Measurements from ENCODE around the gene ARF3. TPM values are rescaled to one million over a fixed set of nuclear protein-coding genes. Genes with fewer than 3 reads are reported as not detected.

Gene ARF3
- total and polyA plus RNA-seq, 7 donors, result 7.4 to 27.0 (median 18.1) TPM

GRCh38 chr12:48925304-48926011 lies 31.8 kb downstream of the ARF3 start, which contains the start of gene FKBP11:
FKBP11 (minus strand) TSS chr12:48925492; CDS start chr12:48925428, 64 bp downstream.
- 4 to 5% (median 4%) methylated on average over 36 to 38 of the region's 38 CpGs for WGBS, 3 donors

DNA sequence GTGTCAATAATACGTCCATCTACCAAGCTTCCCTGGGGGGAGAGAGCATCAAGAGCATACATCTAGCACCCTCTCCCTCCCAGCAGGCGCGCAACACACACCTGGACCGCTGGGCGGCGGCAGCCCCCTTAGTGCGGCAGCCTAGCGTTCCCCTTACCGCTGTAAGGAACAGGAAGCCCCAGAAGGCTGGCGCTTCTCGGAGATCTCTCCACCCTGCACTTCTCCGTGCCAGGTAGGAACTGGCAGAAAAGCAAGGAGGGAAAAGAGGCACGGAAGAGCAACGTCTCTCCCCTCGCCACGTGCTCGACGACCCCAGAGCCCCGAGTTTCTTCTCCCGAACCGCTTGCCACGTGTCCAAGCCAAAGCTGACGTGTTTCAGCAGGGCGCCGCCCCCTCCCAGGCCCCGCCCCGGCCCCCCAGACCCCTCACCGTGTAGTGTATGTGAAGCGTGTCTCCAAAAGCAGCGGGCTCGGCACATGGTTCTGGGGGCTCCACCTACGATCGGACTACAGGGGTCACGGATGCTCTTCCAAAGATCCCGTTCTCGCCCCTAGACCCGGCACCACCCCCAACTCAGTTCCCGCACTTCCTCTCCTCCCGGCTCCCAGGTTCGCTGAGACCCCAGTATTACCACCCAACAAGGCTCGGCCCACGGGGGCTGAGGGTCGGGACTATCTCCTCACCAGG lies 32.5 kb downstream of the ARF3 start:
- no peaks in the 10 kb centered on the region for H3K9me3 ChIP-seq
- peak overlapping the region; percentile 83 for H3K4me3 ChIP-seq
- H3K4me1 ChIP-seq, result no peaks in the 10 kb centered on the region
- intact Hi-C loops (cut with DNase I), result no loop called here
- peak; percentile 37 to 74 for DNase-seq
- peaks cover 0 to 7% (median 0%) of the 10 kb centered on the region in 3 donors for H3K27me3 ChIP-seq (ENCODE audit: insufficient read depth in 3 of 3, low read length in 2 of 3)
- TF ChIP-seq, protein P1, sequence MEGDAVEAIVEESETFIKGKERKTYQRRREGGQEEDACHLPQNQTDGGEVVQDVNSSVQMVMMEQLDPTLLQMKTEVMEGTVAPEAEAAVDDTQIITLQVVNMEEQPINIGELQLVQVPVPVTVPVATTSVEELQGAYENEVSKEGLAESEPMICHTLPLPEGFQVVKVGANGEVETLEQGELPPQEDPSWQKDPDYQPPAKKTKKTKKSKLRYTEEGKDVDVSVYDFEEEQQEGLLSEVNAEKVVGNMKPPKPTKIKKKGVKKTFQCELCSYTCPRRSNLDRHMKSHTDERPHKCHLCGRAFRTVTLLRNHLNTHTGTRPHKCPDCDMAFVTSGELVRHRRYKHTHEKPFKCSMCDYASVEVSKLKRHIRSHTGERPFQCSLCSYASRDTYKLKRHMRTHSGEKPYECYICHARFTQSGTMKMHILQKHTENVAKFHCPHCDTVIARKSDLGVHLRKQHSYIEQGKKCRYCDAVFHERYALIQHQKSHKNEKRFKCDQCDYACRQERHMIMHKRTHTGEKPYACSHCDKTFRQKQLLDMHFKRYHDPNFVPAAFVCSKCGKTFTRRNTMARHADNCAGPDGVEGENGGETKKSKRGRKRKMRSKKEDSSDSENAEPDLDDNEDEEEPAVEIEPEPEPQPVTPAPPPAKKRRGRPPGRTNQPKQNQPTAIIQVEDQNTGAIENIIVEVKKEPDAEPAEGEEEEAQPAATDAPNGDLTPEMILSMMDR (IDR thresholded peaks at IDR 0.05), result peak; percentile 50
- peak; percentile 69 to 90 (median 82) for ATAC-seq
- no peak overlapping the region for H3K27ac ChIP-seq
- 1 to 2% (median 1%) methylated on average over 42 to 43 of the region's 43 CpGs for WGBS, 3 donors
- H3K36me3 ChIP-seq (ENCODE audit: insufficient read depth in 1 of 2, low read depth in 1 of 2), result peaks cover 0 to 2% of the 10 kb centered on the region in 2 donors

More at GRCh38 chr12:48925304-48926011, 31.8 kb downstream of the ARF3 start, which contains the start of gene FKBP11:
- DNase-seq, result peak; percentile 63 to 77
- ATAC-seq, result peak; percentile 76 to 83 (median 78)
- TF ChIP-seq, protein P1 (IDR thresholded peaks at IDR 0.05), result no peak
- intact Hi-C loops (cut with DNase I), result no loop called here
- peaks cover 0 to 7% (median 0%) of the 10 kb centered on the region in 3 donors for H3K27me3 ChIP-seq (ENCODE audit: insufficient read depth in 3 of 3, low read length in 2 of 3)
- peaks cover 2 to 3% of the 10 kb centered on the region in 2 donors for H3K36me3 ChIP-seq (ENCODE audit: insufficient read depth in 1 of 2, low read depth in 1 of 2)
- peak within 1 kb of the TSS; percentile 83 for H3K4me3 ChIP-seq
- no peak within 1 kb of the TSS for H3K27ac ChIP-seq
- H3K9me3 ChIP-seq, result no peaks in the 10 kb centered on the region
- no peaks in the 10 kb centered on the region for H3K4me1 ChIP-seq

DNA sequence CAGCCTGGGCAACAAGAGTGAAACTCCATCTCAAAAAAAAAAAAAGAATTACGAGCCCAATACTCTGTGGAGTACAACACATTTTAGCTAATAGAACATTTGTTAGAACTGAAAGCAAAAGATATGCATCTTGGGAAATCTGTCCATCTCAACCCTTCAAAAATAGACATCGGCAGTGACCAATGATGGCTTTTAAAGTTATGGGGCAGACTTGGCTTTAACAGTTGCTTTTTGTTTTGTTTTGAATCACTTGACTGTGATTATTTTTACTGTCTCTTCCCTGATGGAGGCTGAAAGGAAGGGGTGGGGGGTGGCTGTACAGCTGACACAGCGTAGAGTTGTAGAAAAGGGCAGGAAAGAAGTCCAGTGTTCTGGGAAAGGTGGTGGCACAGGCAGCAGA lies 34.2 kb downstream of the ARF3 start:
- H3K4me1 ChIP-seq, result no peaks in the 10 kb centered on the region
- no peak overlapping the region for H3K27ac ChIP-seq
- DNase-seq, result no peak
- no peak for ATAC-seq
- TF ChIP-seq, protein P1 (IDR thresholded peaks at IDR 0.05), result no peak
- peaks cover 0 to 2% of the 10 kb centered on the region in 2 donors for H3K36me3 ChIP-seq (ENCODE audit: insufficient read depth in 1 of 2, low read depth in 1 of 2)
- no peak overlapping the region for H3K4me3 ChIP-seq
- H3K27me3 ChIP-seq (ENCODE audit: insufficient read depth in 3 of 3, low read length in 2 of 3), result peaks cover 0 to 7% (median 0%) of the 10 kb centered on the region in 3 donors
- H3K9me3 ChIP-seq, result no peaks in the 10 kb centered on the region
- intact Hi-C loops (cut with DNase I), result no loop called here
- WGBS, 3 donors, result 90 to 96% (median 90%) methylated on average over 3 of the region's 3 CpGs

DNA sequence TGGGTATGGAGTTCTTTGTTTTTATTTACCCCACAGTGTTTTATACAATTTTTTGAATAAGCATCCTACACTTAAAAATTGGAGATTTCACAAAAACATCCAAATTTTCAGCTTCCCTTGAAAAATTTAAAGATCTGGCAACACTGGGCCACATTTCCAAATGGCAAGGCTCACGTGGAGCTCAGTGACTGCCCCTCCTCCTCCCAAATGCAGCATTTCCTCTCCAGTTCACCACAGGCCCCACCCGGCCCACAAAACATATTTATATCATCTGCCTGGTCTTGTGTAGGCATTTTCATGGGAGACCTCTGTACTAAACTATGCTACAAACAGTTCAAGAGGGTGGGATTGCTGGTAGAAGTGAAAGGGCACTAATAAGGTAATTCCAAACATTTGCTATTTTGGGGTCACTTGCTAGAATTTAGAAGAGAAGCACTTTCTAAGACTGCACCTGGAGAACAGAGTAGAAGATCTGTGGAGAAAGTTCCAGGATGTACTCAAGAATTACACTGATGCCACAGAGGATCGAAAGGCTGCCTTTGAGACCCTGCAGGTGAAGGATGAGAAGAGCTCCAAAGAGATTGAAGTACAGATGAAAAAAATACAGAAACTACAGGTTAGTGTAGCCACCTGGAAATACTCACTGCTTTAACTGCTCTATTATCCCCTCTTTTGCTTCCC lies 39.3 kb downstream of the ARF3 start:
- intact Hi-C loops (cut with DNase I), result no loop called here
- WGBS, 3 donors, result 63 to 65% (median 64%) methylated on average over 3 of the region's 3 CpGs
- Histone ChIP-seq H3K4me1 (no peaks in the 10 kb centered on the region), H3K4me3 (no peak overlapping the region), H3K27me3 (ENCODE audit: insufficient read depth in 3 of 3, low read length in 2 of 3) (no peaks in the 10 kb centered on the region), H3K36me3 (ENCODE audit: insufficient read depth in 1 of 2, low read depth in 1 of 2) (peaks cover 0 to 2% of the 10 kb centered on the region in 2 donors), H3K27ac (no peak overlapping the region), H3K9me3 (no peaks in the 10 kb centered on the region)
- no peak for ATAC-seq
- DNase-seq, result no peak
- TF ChIP-seq, protein P1 (IDR thresholded peaks at IDR 0.05), result no peak

Measured in psoas muscle (tissue), 8 donors.